Kidney glomerular epithelial cell (primary cell): ENCODE data around the gene CACNG7.
A peak's percentile ranks its signal among the peaks of the same experiment; 100 is the strongest.

ENCODE experiments used
- DNase-seq: peaks from one replicate; lab custom pipeline; 2025; lab: John Stamatoyannopoulos, UW

Gene CACNG7

GRCh38 chr19:53879140-53880081, 29.7 kb upstream of the CACNG7 start:
- peak; percentile 68 for DNase-seq

GRCh38 chr19:53880711-53881481, 28.2 kb upstream of the CACNG7 start:
- no peak for DNase-seq

DNA sequence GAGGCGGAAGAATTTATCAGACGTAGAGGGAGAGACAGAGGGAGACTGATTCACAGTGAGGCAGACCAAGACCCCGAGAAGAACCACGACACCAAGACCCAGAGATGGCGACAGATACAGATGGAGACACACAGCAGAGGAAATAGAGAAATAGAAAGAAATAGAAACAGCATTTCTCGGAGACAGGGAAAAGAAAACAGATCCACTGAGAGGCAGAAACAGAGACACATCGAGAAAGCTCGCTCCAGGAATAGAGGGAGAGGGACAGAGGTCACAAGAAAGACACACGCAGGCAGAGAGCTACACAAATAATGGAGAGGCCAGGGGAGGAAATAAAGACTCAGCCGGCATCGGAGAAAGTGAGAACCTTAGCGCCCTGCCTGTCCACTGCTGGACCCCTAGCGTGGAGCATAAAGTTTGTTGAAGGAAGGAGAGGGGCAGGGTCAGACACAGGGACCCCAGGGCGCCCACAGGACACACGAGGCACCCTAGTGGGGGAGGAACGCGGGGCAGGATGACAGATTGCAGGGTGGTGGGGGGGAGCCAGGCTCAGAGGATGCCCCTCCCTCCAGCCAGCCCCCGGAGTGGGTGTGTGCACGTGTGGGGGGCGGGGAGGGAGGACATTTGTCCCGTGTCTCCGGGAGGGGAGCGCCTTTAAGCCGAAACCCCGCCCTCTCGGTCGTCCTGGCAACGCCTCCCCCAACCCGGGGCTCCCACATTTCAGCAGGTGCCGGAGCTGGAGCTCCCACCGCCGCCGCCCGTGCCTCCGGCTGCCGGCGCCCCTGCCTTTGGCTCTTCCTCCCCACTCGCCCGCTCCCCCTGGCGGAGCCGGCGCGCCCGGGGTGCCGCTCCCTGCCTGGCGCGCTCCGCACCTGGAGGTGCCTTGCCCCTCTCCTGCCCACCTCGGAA, 27.3 kb upstream of the CACNG7 start, which contains the start of gene PRKCG:
Gene PRKCG (plus strand): TSS at position 716 of the 909 bp plus-strand sequence. CDS start 298 bp downstream, outside the sequence.
- no peak for DNase-seq

- no peak for DNase-seq
These were observed 26.6 kb upstream of the CACNG7 start for GRCh38 chr19:53882391-53883050.

DNA sequence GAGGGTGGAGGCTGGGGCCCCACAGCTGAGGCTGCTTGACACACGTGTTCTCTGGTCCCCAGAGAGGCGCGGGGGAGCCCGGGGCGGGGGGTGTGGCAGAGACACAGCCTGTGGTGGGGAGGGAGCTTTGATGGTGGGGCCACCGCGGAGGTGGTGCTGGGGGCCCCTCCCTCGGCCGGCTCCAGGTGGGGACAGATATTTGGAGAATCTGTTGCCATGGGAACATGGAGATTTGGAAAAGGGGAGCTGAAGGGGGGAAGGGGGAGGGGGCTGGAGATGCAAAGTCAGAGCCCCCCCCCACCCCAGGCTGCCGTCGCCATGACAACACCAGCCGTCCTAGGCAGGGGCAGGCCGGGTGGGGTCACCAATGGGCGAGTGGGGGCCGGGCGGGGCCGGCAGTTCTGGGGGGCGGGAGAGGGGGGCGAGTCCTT, 25.8 kb upstream of the CACNG7 start:
- no peak for DNase-seq

GRCh38 chr19:53883741-53884140, 25.3 kb upstream of the CACNG7 start:
- no peak for DNase-seq

- no peak for DNase-seq
These were observed 24.8 kb upstream of the CACNG7 start for GRCh38 chr19:53884256-53884655.

DNA sequence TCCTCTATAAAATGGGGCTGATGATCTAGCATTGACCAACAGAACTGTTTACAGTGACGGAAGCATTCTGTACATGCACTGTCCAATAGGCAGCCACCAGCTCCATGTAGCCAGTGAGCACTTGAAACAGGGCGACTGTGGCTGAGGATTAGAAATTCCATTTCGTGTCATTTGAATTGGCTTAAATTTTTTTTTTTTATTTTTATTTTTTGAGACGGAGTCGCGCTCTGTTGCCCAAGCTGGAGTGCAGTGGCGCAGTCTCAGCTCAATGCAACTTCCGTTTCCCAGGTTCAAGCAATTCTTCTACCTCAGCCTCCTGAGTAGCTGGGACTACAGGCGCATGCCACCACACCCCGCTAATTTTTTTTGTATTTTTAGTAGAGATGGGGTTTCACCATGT, 24.0 kb upstream of the CACNG7 start:
- no peak for DNase-seq

- no peak for DNase-seq
These were observed 16.6 kb upstream of the CACNG7 start for GRCh38 chr19:53892301-53892980.

DNA sequence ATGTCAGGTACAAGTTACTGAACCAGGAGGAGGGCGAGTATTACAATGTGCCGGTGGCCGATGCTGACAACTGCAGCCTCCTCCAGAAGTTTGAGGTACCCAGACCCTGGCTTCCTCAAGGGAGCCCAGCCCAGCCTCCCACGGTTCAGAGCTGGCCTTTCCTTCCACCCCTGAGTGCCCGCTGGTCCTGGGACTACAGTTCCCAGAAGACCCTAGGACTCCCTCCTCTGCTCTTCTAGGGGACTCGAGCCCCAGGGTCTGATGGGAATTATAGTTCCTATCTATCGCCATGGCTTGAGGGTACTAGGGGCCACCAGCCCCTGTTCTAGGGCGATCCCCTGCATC, 16.1 kb upstream of the CACNG7 start:
- DNase-seq: no peak

DNA sequence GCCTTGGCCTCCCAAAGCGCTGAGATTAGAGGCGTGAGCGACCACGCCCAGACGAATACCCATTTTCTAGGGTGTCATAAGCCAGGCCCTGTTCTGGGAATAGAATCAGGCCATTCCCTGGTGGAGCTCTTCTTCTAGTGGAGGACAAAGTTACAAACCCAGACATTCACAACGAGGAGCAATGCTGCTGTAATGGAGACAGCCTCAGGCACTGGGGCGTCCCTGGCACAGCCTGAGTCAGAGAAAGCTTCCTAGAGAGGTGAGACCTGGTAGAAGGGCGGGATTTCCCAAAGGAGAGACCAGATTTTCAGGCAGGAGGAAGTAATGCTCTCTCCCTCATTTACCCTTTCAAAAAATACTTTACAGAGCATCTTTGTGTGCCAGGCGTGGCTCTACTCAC, 14.4 kb upstream of the CACNG7 start:
- DNase-seq: no peak

GRCh38 chr19:53896682-53897081, 12.4 kb upstream of the CACNG7 start:
- DNase-seq: no peak

DNA sequence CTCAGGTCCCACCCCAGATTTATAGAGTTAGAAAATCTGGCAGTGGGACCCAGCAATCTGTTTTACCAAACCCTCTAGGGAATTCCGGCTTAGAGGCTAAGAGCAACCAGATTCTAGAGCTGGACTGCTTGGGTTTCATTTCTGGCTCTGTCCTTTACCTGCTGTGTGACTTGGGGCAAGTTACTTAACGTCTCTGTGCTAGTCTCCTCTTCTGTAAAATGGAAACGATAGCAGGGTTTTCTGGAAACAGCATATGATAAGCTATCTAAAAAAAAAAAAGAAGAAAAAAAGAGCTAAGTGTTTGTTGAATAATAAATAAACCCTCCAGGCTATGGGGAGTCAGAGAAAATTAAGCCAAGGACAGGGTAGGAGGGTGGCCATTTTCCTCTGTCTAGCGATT, 11.6 kb upstream of the CACNG7 start:
- DNase-seq: no peak

- no peak for DNase-seq
These were observed 10.9 kb upstream of the CACNG7 start for GRCh38 chr19:53898166-53898565.

GRCh38 chr19:53898636-53899341, 10.3 kb upstream of the CACNG7 start:
- no peak for DNase-seq

DNA sequence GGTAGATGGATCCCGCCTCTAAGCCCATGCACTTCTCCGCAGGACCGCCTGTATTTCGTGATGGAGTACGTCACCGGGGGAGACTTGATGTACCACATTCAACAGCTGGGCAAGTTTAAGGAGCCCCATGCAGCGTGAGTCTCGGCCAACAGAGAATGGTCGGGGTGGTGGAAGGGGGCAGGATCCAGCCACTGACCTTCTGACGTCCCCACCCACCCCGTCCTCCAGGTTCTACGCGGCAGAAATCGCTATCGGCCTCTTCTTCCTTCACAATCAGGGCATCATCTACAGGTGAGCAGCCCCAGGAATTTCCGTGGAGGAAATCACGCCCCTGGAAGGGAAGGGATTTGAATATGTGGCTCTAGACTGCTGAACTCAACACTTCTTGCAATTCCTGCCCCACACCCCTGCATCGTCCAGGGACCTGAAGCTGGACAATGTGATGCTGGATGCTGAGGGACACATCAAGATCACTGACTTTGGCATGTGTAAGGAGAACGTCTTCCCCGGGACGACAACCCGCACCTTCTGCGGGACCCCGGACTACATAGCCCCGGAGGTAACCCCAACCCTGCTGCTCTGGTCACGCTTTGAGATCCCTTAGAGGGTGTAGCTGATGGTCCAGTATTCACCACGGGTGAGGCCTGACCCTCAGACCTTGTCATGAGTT, 8.8 kb upstream of the CACNG7 start:
- no peak for DNase-seq

DNA sequence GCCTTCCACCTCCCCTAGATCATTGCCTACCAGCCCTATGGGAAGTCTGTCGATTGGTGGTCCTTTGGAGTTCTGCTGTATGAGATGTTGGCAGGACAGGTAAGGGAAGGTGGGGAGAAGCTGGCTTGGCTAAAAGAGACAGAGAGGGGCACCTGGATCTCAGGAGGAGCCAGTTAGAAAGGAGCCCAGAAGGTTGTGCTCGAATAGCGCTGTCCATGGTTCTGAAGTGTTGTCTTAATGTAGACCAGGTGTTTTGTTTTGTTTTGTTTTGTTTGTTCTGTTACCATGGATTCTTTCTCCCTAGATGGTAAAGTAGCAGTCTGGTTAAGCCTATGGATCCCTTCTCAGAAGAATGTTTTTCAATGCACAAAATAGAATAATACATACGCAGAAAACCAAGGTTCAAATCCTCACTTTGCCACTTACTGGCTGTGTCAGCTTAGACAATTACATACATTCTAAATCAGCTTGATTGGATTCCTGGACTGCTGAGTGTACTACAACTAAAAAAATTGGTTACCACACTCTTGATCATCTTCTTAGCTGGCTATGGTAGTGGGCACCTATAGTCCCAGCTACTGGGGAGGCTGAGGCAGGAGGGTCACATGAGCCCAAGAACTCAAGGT, 5.9 kb upstream of the CACNG7 start:
- DNase-seq: peak; percentile 42

DNA sequence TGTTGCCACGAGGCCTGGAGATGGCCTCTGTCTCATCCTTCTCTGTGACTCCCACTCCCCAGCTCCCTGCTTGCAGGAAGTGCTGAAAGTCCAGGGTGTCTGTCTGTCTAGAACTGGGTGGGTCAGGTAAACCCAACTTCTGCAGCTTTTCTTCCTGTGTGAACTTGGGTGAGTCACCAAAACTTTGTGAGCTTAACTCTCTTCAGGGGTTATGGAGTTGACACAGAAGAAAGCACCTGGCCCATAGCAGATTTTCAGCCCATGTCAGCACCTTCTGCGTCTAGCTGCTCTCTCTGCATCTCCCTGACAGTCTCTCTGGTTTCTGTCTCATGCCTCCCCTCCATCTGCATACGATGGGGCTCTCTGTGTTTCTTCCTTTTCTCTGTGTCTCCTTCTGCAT, 4.2 kb upstream of the CACNG7 start:
- DNase-seq: no peak

- no peak for DNase-seq
These were observed 3.3 kb upstream of the CACNG7 start for GRCh38 chr19:53905787-53906186.
